Stomach smooth muscle (tissue), 2 donors: ENCODE results near the gene ZFAND5.
A peak's percentile ranks its signal among the peaks of the same experiment; 100 is the strongest.

Source experiments
- H3K27ac ChIP-seq: one replicate; pipeline ENCODE4 v1.7.0; 2013; ENCODE audit warnings: mild to moderate bottlenecking, low read length, inconsistent platforms
- H3K27me3 ChIP-seq, 2 donors: one replicate each; pipeline ENCODE4 v1.7.0; 2013; ENCODE audit warnings: low read length in 2 of 2; ENCODE audit not compliant: insufficient read depth in 2 of 2, control insufficient read depth in 1 of 2
- H3K36me3 ChIP-seq, 2 donors: one replicate each; pipeline ENCODE4 v1.7.0; 2013; ENCODE audit warnings: low read length in 2 of 2; ENCODE audit not compliant: control insufficient read depth in 2 of 2, insufficient read depth in 2 of 2
- H3K4me1 ChIP-seq: one replicate; pipeline ENCODE4 v1.7.0; 2013; ENCODE audit warnings: low read length; ENCODE audit not compliant: control insufficient read depth, insufficient read depth
- H3K4me3 ChIP-seq, 2 donors: one replicate each; pipeline ENCODE4 v1.7.0; 2013; ENCODE audit warnings: low read length in 2 of 2
- H3K9ac ChIP-seq, 2 donors: one replicate each; pipeline ENCODE4 v1.7.0; 2013; ENCODE audit warnings: low read length in 2 of 2, mild to moderate bottlenecking in 1 of 2
- H3K9me3 ChIP-seq, 2 donors: one replicate each; pipeline ENCODE4 v1.7.0; 2013; ENCODE audit warnings: low read length in 2 of 2; ENCODE audit not compliant: control insufficient read depth in 2 of 2
- donor health status: healthy.
- donor health status: Pancreatic carcinoma.

Gene ZFAND5

DNA sequence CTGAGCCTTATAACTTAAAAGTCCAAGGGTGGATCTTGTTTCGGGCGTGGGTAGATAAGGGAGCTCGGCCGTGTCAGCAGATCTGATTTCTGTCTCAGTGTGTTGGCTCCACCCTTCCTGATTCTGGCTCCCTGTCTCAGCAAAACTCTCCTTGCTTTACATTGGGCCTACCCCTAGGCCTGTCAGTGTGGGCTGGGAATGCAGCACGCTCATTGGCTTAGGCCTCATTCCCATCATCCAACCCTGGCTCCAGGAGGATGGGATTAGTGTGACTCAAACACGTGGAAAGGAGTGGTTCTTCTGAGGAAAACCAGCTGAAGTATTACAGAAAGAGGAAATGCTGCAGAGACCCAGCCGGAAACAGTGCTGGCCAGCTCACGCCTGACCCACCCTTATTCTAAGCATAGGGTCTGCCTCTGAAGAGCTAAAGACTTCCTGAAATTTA, 59.9 kb downstream of the ZFAND5 start:
- Histone ChIP-seq H3K27me3 (no peaks in the 10 kb centered on the region), H3K9ac (peak overlapping the region in 1 of 2 donors; percentile 62), H3K4me1 (no peaks in the 10 kb centered on the region), H3K27ac (no peak overlapping the region), H3K4me3 (peak overlapping the region; percentile 4 to 36), H3K9me3 (no peaks in the 10 kb centered on the region), H3K36me3 (no peaks in the 10 kb centered on the region)

DNA sequence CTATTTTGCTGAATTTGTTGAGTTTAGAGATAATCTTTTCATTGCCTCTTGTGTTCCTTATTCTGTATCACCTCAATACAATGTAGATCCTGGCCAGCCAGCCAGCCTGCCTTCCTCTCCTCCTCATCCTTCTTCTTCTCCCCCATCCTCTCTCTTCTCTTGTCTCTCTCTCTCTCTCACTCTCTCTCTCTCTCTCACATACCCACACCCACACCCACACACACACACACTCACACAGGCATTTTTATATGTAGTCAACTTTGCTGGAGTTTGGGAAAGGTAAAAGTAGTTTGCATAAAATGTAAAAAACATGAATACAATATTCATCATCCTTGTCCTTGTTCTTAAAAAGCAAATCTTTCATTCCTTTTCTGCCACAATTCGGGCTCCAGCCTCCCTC, 60.5 kb downstream of the ZFAND5 start:
- peak overlapping the region in 1 of 2 donors; percentile 62 for H3K9ac ChIP-seq
- no peaks in the 10 kb centered on the region for H3K9me3 ChIP-seq
- no peaks in the 10 kb centered on the region for H3K27me3 ChIP-seq
- H3K4me3 ChIP-seq: peak overlapping the region; percentile 4 to 36
- H3K27ac ChIP-seq: no peak overlapping the region
- H3K36me3 ChIP-seq: no peaks in the 10 kb centered on the region
- H3K4me1 ChIP-seq: no peaks in the 10 kb centered on the region
